Liver (tissue), 9 donors: Measurements from ENCODE around the gene DNAJB6. TPM values are rescaled to one million over a fixed set of nuclear protein-coding genes. Genes with fewer than 3 reads are reported as not detected.

Experiments used
- DNase-seq: peaks from one replicate; pipeline ENCODE4 v3.0.0-alpha.2; 2017; ENCODE audit warnings: low spot score
- H3K27ac ChIP-seq, 2 donors: one replicate each; pipeline ENCODE4 v1.7.0; 2013; ENCODE audit warnings: inconsistent platforms in 2 of 2, low read length in 2 of 2, control low read depth in 1 of 2, low read depth in 1 of 2, mild to moderate bottlenecking in 1 of 2
- H3K27me3 ChIP-seq, 4 donors: one replicate each; pipeline versions ENCODE4 v1.6.1 to v1.7.0; 2013; ENCODE audit warnings: low read length in 3 of 4, inconsistent platforms in 1 of 4, mild to moderate bottlenecking in 1 of 4, moderate library complexity in 1 of 4; ENCODE audit not compliant: control insufficient read depth in 4 of 4, insufficient read depth in 4 of 4
- H3K36me3 ChIP-seq, 4 donors: one replicate each; pipeline versions ENCODE4 v1.6.1 to v1.7.0; 2013; ENCODE audit warnings: low read length in 3 of 4, mild to moderate bottlenecking in 3 of 4, low read depth in 1 of 4, moderate library complexity in 1 of 4; ENCODE audit not compliant: control insufficient read depth in 4 of 4, insufficient read depth in 3 of 4
- H3K4me1 ChIP-seq, 4 donors: one replicate each; pipeline versions ENCODE4 v1.6.1 to v1.7.0; 2013; ENCODE audit warnings: low read length in 3 of 4, mild to moderate bottlenecking in 3 of 4, moderate library complexity in 1 of 4; ENCODE audit not compliant: control insufficient read depth in 4 of 4, insufficient read depth in 4 of 4
- H3K4me3 ChIP-seq, 3 donors: one replicate each; pipeline versions ENCODE4 v1.6.1 to v1.7.0; 2013; ENCODE audit warnings: low read length in 3 of 3, control low read depth in 1 of 3, low read depth in 1 of 3, mild to moderate bottlenecking in 1 of 3
- H3K9ac ChIP-seq, 2 donors: one replicate each; pipeline ENCODE4 v1.7.0; 2013; ENCODE audit warnings: low read length in 2 of 2, mild to moderate bottlenecking in 2 of 2, moderate library complexity in 2 of 2, control low read depth in 1 of 2, low read depth in 1 of 2
- H3K9me3 ChIP-seq, 4 donors: one replicate each; pipeline versions ENCODE4 v1.6.1 to v1.7.0; 2013; ENCODE audit warnings: low read length in 3 of 4; ENCODE audit not compliant: control insufficient read depth in 4 of 4
- ATF3 ChIP-seq: IDR thresholded peaks from 2 replicates; pipeline ENCODE4 v1.6.1; 2016; ENCODE audit warnings: antibody characterized with exemption
- EGR1 ChIP-seq, 2 donors: IDR thresholded peaks; 2 replicates each; pipeline ENCODE4 v1.6.1; 2016 to 2018; ENCODE audit warnings: antibody characterized with exemption in 2 of 2, low read depth in 2 of 2
- FOXA1 ChIP-seq: IDR thresholded peaks from 2 replicates; pipeline ENCODE4 v1.6.1; 2016; ENCODE audit warnings: antibody characterized with exemption
- FOXA2 ChIP-seq: IDR thresholded peaks from 2 replicates; pipeline ENCODE4 v1.6.1; 2016; ENCODE audit warnings: antibody characterized with exemption
- HNF4A ChIP-seq, 2 donors: conservative IDR thresholded peaks; 2 replicates each; pipeline ENCODE4 v1.6.1; 2016; ENCODE audit warnings: antibody characterized with exemption in 2 of 2, mild to moderate bottlenecking in 2 of 2
- HNF4G ChIP-seq: IDR thresholded peaks from 2 replicates; pipeline ENCODE4 v1.6.1; 2016; ENCODE audit warnings: antibody characterized with exemption
- JUND ChIP-seq, 2 donors: IDR thresholded peaks; 2 replicates each; pipeline ENCODE4 v1.6.1; 2016; ENCODE audit warnings: antibody characterized with exemption in 2 of 2
- NR2F2 ChIP-seq: IDR thresholded peaks from 2 replicates; pipeline ENCODE4 v1.6.1; 2016; ENCODE audit warnings: antibody characterized with exemption
- RAD21 ChIP-seq, 2 donors: IDR thresholded peaks; 2 replicates each; pipeline ENCODE4 v1.6.1; 2016; ENCODE audit warnings: antibody characterized with exemption in 2 of 2, mild to moderate bottlenecking in 2 of 2
- REST ChIP-seq: IDR thresholded peaks from 2 replicates; pipeline ENCODE4 v1.6.1; 2016; ENCODE audit warnings: antibody characterized with exemption, mild to moderate bottlenecking
- SP1 ChIP-seq: IDR thresholded peaks from 2 replicates; pipeline ENCODE4 v1.6.1; 2018; ENCODE audit warnings: antibody characterized with exemption, mild to moderate bottlenecking
- TAF1 ChIP-seq: conservative IDR thresholded peaks from 2 replicates; pipeline ENCODE4 v1.6.1; 2016; ENCODE audit warnings: antibody characterized with exemption, mild to moderate bottlenecking
- ZBTB33 ChIP-seq: IDR thresholded peaks from 2 replicates; pipeline ENCODE4 v1.6.1; 2016; ENCODE audit warnings: antibody characterized with exemption
- WGBS: extraction: QIAGEN DNeasy Blood & Tissue Kit; methylation state at CpG from one replicate; pipeline ENCODE4 v1.1.7; 2013; 5-methylcytosine and 5-hydroxymethylcytosine counted together
- polyA plus RNA-seq, 2 donors: library from polyadenylated mRNA; stranded (reverse) in 1 of 2; unstranded in 1 of 2; fragments of 200-250 nt in 1 of 2; fragments of >200 nt in 1 of 2; fragmentation: Nextera tagmentation in 1 of 2; extraction: Ambion mirVana in 1 of 2; gene quantifications; one replicate each; pipeline versions ENCODE4 v1.2.1 to v1.2.3, GENCODE V29; 2013 to 2015
- total RNA-seq, 2 donors: library from RNA; depleted of rRNA; stranded (reverse); fragments of >200 nt; gene quantifications; one replicate each; pipeline ENCODE4 v1.2.3, GENCODE V29; 2014
- TF ChIP-seq, protein P1 (sequence below): fragments of 150-350 bp; IDR thresholded peaks from 2 replicates; pipeline ENCODE4 v1.5.1; 2017; ENCODE audit warnings: improper control_type of control experiment, low read depth, low read length; ENCODE audit not compliant: missing input control
- donor health status: healthy.
- donor health status: healthy.
- donor health status: healthy.
- donor health status: healthy.
- donor health status: healthy.

The DNAJB6 gene
- total and polyA plus RNA-seq, 4 donors = 26.5 to 46.6 (median 42.4) TPM

- Histone ChIP-seq H3K9me3 (no peaks in the 10 kb centered on the region), H3K4me3 (no peak overlapping the region), H3K9ac (no peak overlapping the region), H3K27ac (no peak overlapping the region), H3K36me3 (no peaks in the 10 kb centered on the region), H3K4me1 (no peaks in the 10 kb centered on the region), H3K27me3 (no peaks in the 10 kb centered on the region)
- WGBS = 80% methylated on average over 9 of the region's 9 CpGs
- DNase-seq = no peak
- TF ChIP-seq RAD21 (IDR thresholded peaks at IDR 0.05) = no peak
- TF ChIP-seq, protein P1, sequence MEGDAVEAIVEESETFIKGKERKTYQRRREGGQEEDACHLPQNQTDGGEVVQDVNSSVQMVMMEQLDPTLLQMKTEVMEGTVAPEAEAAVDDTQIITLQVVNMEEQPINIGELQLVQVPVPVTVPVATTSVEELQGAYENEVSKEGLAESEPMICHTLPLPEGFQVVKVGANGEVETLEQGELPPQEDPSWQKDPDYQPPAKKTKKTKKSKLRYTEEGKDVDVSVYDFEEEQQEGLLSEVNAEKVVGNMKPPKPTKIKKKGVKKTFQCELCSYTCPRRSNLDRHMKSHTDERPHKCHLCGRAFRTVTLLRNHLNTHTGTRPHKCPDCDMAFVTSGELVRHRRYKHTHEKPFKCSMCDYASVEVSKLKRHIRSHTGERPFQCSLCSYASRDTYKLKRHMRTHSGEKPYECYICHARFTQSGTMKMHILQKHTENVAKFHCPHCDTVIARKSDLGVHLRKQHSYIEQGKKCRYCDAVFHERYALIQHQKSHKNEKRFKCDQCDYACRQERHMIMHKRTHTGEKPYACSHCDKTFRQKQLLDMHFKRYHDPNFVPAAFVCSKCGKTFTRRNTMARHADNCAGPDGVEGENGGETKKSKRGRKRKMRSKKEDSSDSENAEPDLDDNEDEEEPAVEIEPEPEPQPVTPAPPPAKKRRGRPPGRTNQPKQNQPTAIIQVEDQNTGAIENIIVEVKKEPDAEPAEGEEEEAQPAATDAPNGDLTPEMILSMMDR = no peak
- no peak for TF ChIP-seq HNF4A (conservative IDR thresholded peaks at IDR 0.05)
- no peak for TF ChIP-seq ATF3
- no peak for TF ChIP-seq TAF1
- TF ChIP-seq REST = no peak
- TF ChIP-seq ZBTB33 = no peak
- TF ChIP-seq FOXA2 = no peak
- TF ChIP-seq FOXA1 = no peak
- no peak for TF ChIP-seq JUND (IDR thresholded peaks at IDR 0.05)
- TF ChIP-seq HNF4G = no peak
- no peak for TF ChIP-seq SP1
These were observed 108.0 kb downstream of the DNAJB6 start for GRCh38 chr7:157444843-157445135.

DNA sequence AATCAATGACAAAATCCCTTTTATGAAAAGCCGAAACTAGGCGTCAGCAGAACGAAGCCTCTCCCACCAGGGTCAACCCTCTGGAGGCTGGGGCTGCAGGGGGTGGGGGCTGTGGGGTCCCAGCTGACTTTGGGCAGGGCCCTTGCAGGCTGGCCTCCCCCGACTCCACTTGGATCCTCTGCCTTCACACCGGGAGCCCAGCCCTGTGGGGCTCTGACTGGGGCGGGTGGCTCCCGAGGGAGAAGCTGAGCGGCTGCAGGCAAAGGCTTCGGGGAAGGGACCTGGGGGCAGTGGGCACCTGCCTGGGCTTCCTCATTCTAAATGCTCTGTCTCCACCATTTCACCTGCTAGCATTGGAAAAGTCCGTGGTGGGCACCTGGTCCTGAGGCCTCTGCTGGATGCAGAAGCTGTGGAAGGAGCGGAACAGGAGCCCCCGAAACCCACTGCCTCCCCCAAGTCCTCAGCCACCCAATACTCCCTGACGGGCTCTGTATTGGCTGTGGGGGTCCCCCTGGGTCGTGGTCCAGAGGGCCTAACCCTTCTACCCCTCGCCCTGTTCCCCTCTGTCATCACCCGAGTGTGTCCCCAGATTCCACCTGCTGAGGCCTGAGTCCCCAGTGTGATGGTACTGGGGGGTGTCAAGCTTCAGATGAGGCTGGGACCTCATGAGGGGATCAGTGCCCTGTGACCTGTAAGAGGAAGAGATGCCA lies 108.6 kb downstream of the DNAJB6 start:
- Histone ChIP-seq H3K9me3 (no peaks in the 10 kb centered on the region), H3K4me3 (no peak overlapping the region), H3K4me1 (no peaks in the 10 kb centered on the region), H3K36me3 (no peaks in the 10 kb centered on the region), H3K27ac (no peak overlapping the region), H3K9ac (no peak overlapping the region), H3K27me3 (no peaks in the 10 kb centered on the region)
- no peak for DNase-seq
- no peak for TF ChIP-seq NR2F2
- no peak for TF ChIP-seq EGR1 (IDR thresholded peaks at IDR 0.05; ENCODE audit: low read depth in 2 of 2)
- 87% methylated on average over 16 of the region's 16 CpGs for WGBS
